Mucosa of gallbladder (tissue), 1 donor: Measurements from ENCODE around the gene PBRM1. TPM values are rescaled to one million over a fixed set of nuclear protein-coding genes. Genes with fewer than 3 reads are reported as not detected.

ENCODE experiments used
- DNase-seq: peaks from one replicate; pipeline ENCODE4 v3.0.0-alpha.2; 2020; ENCODE audit warnings: low spot score
- total RNA-seq: library from RNA; stranded (reverse); gene quantifications from one replicate; pipeline ENCODE4 v1.2.1, GENCODE V29; 2021
- donor health status: DM: no; HTN: no; CAD: no.

The PBRM1 gene
- total RNA-seq, 1 donor from 2014 or later, result 54.3 TPM

- no peak for DNase-seq
Observed at GRCh38 chr3:52670621-52671521, 14.8 kb downstream of the PBRM1 start.

GRCh38 chr3:52663098-52663497 is 22.6 kb downstream of the PBRM1 start:
- DNase-seq, result no peak

- DNase-seq, result no peak
Observed at GRCh38 chr3:52660046-52660445, 25.7 kb downstream of the PBRM1 start.

DNA sequence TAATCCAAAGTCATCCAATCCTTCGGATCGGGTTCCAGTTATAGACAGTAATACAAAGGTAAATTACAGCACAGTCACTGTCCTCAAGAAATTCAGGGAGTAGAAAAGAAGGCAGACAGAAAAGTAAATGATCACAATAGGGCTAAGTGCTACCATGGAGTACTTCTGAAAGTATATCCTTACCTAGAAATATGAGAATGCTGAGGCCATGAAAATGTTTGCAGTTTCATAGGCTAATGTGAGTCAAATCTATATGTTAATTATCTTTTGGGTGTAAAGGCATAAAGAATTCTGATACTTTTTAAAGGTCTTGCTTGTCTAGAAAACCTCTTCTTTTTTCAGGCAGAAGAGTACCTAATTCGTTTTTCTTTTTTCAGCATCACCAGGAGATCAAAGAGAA is 29.8 kb downstream of the PBRM1 start:
- DNase-seq, result no peak

GRCh38 chr3:52651592-52651991 is 34.1 kb downstream of the PBRM1 start:
- DNase-seq, result no peak

- no peak for DNase-seq
Observed at GRCh38 chr3:52650439-52650838, 35.3 kb downstream of the PBRM1 start.

- no peak for DNase-seq
Observed at GRCh38 chr3:52649461-52650210, 36.1 kb downstream of the PBRM1 start.

DNA sequence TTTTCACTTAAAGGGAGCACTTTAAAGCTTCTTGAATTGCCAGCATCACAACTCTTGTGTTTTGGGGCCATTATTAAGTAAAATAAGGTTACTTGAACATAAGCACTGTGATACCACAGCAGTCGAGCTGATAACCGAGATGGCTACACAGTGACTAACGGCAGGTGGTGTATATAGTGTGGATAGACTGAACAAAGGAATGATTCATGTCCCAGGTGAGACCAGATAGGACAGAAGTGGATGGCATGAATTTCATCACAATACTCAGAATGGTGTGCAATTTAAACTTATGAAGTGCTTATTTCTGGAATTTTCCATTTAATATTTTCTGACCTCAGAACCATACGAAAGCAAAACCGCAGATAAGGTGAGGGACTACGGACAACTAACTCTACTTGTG is 40.2 kb downstream of the PBRM1 start:
- DNase-seq, result no peak

GRCh38 chr3:52636673-52637072 is 49.0 kb downstream of the PBRM1 start:
- no peak for DNase-seq

- no peak for DNase-seq
Observed at GRCh38 chr3:52633786-52634185, 51.9 kb downstream of the PBRM1 start.

- no peak for DNase-seq
Observed at GRCh38 chr3:52625041-52625440, 60.7 kb downstream of the PBRM1 start.

GRCh38 chr3:52623234-52623792 is 62.4 kb downstream of the PBRM1 start:
- no peak for DNase-seq

GRCh38 chr3:52620580-52620979 is 65.1 kb downstream of the PBRM1 start:
- no peak for DNase-seq

DNA sequence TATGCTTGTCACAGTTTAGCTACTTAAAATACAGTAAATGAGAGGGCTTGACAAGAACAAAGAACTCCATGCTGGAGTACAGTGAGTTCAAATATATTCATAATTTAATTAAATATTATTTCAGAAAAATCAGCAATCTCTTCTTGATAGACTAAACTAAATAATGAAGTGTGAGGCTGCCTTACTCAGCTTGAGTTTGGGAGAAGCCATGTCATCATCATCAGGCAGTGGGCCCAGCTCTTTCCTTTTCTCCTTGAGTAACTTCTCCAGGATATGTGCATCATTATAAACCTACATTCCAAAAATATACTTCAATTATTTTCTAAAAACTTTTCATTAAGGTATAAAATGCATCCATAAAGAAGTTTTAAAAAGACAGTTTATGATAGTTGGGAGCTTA is 70.5 kb downstream of the PBRM1 start:
- no peak for DNase-seq

- DNase-seq, result no peak
Observed at GRCh38 chr3:52614689-52615088, 71.0 kb downstream of the PBRM1 start.

GRCh38 chr3:52609316-52609815 is 76.3 kb downstream of the PBRM1 start:
- no peak for DNase-seq

DNA sequence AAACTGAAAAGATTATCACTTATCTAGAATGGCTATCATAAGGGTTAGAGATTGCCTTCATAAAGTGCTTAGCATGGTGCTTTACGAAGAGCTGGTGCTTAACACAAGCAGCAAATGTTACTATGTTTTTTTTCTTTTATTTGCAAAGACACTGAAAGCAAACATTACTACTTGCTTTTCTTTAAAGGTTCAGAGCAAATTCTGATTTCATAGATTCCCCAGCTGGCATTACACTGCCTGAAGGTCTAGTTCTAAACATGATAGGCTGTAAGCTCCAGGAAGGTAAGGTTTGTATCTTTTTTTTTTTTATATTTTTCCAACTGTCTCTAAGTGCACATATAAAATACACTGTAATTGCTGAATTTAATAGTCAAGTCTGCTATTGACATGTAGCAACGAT is 77.4 kb downstream of the PBRM1 start:
- no peak for DNase-seq

GRCh38 chr3:52606373-52607085 is 79.2 kb downstream of the PBRM1 start:
- DNase-seq, result peak; percentile 53

GRCh38 chr3:52600258-52600657 is 85.5 kb downstream of the PBRM1 start:
- DNase-seq, result no peak

- DNase-seq, result no peak
Observed at GRCh38 chr3:52596658-52597265, 89.0 kb downstream of the PBRM1 start.

DNA sequence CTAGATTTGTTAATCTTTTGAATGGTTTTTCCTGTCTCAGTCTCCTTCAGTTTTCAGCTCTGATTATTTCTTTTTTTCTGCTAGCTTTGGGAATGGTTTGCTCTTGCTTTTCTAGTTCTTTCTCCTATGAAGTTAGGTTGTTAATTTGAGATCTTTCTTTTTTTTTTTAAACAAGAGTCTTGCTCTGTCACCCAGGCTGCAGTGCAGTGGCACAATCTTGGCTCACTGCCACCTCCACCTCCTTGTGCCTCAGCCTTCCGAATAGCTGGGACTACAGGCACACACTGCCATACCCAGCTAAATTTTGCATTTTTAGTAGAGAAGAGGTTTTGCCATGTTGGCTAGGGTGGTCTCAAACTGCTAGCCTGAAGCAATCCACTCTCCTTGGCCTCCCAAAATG is 92.6 kb downstream of the PBRM1 start:
- no peak for DNase-seq
